Neural cell (in vitro differentiated cells): ENCODE measurements around the gene CFB. TPM values are rescaled to one million over a fixed set of nuclear protein-coding genes. Genes with fewer than 3 reads are reported as not detected.

Source experiments
- H2AFZ ChIP-seq: fragments of 200-600, 300-800 bp; sonication (generic), shearing (Covaris generic); 2 replicates; pipeline ENCODE4 v1.6.0; 2014; ENCODE audit warnings: low read depth, mild to moderate bottlenecking, antibody characterized with exemption, low read length, moderate library complexity
- H3F3A ChIP-seq: fragments of 200-600 bp; shearing (Covaris generic); 2 replicates; pipeline ENCODE4 v1.6.1; 2016; ENCODE audit warnings: mild to moderate bottlenecking, moderate library complexity, mixed read lengths, antibody characterized with exemption, low read length; ENCODE audit not compliant: insufficient read depth, poor library complexity, severe bottlenecking
- H3K27ac ChIP-seq: fragments of 200-600, 300-800 bp; sonication (generic), shearing (Covaris generic); 2 replicates; pipeline ENCODE4 v1.5.1; 2014; ENCODE audit warnings: mild to moderate bottlenecking, low read length, moderate library complexity
- H3K27me3 ChIP-seq: fragments of 300-800, 200-600 bp; sonication (generic), shearing (Covaris generic); 2 replicates; pipeline ENCODE4 v1.6.0; 2014; ENCODE audit warnings: mild to moderate bottlenecking, low read depth, low read length, moderate library complexity; ENCODE audit not compliant: insufficient read depth
- H3K36me3 ChIP-seq: fragments of 300-800, 200-600 bp; sonication (generic), shearing (Covaris generic); 2 replicates; pipeline ENCODE4 v1.5.1; 2014; ENCODE audit warnings: mild to moderate bottlenecking, antibody characterized with exemption, low read length, moderate library complexity; ENCODE audit not compliant: insufficient read depth
- H3K4me2 ChIP-seq: fragments of 300-800, 200-600 bp; sonication (generic), shearing (Covaris generic); 2 replicates; pipeline ENCODE4 v1.6.0; 2014; ENCODE audit warnings: mild to moderate bottlenecking, low read length
- H3K4me3 ChIP-seq: fragments of 300-800, 200-600 bp; sonication (generic), shearing (Covaris generic); 2 replicates; pipeline ENCODE4 v1.5.1; 2014; ENCODE audit warnings: mild to moderate bottlenecking, low read length, moderate library complexity
- H3K79me2 ChIP-seq: fragments of 200-600 bp; shearing (Covaris generic); replicated peaks from 2 replicates; pipeline ENCODE4 v1.6.0; 2014; ENCODE audit warnings: mild to moderate bottlenecking, low read length, moderate library complexity; ENCODE audit not compliant: insufficient read depth
- H3K9ac ChIP-seq: fragments of 300-800, 200-600 bp; sonication (generic), shearing (Covaris generic); 2 replicates; pipeline ENCODE4 v1.6.1; 2016; ENCODE audit warnings: mild to moderate bottlenecking, low read length, mixed read lengths
- H3K9me2 ChIP-seq: fragments of 200-600 bp; shearing (Covaris generic); 2 replicates; pipeline ENCODE4 v1.6.1; 2016; ENCODE audit warnings: mild to moderate bottlenecking, low read length, mixed read lengths; ENCODE audit not compliant: insufficient read depth
- H3K9me3 ChIP-seq: fragments of 200-600, 300-800 bp; sonication (generic), shearing (Covaris generic); 2 replicates; pipeline ENCODE4 v1.6.1; 2016; ENCODE audit warnings: mild to moderate bottlenecking, mixed run types, low read length, moderate library complexity, mixed read lengths
- H4K20me1 ChIP-seq: fragments of 200-600 bp; shearing (Covaris generic); 2 replicates; pipeline ENCODE4 v1.6.1; 2016; ENCODE audit warnings: mild to moderate bottlenecking, mixed run types; ENCODE audit not compliant: insufficient read depth
- EP300 ChIP-seq: fragments of 450-650 bp; conservative IDR thresholded peaks from 2 replicates; pipeline ENCODE4 v1.6.1; 2014; ENCODE audit warnings: antibody characterized with exemption, mild to moderate bottlenecking, moderate library complexity; ENCODE audit not compliant: poor library complexity, severe bottlenecking
- EZH2 ChIP-seq: fragments of 200-600, 300-800 bp; shearing (Covaris generic), sonication (generic); IDR thresholded peaks from 2 replicates; pipeline ENCODE4 v1.6.1; 2014; ENCODE audit warnings: antibody characterized with exemption, low read length, borderline replicate concordance, mild to moderate bottlenecking; ENCODE audit not compliant: insufficient read depth, poor library complexity, severe bottlenecking
- MXI1 ChIP-seq: fragments of 450-650 bp; conservative IDR thresholded peaks from 2 replicates; pipeline ENCODE4 v1.6.1; 2014; ENCODE audit warnings: antibody characterized with exemption, mild to moderate bottlenecking; ENCODE audit not compliant: poor library complexity, severe bottlenecking
- POLR2AphosphoS5 ChIP-seq: IDR thresholded peaks from 2 replicates; pipeline ENCODE4 v1.6.1; 2012
- RAD21 ChIP-seq: fragments of 450-650 bp; conservative IDR thresholded peaks from 2 replicates; pipeline ENCODE4 v1.6.1; 2014; ENCODE audit warnings: antibody characterized with exemption, mild to moderate bottlenecking, moderate library complexity
- SMC3 ChIP-seq: fragments of 450-650 bp; conservative IDR thresholded peaks from 2 replicates; pipeline ENCODE4 v1.6.1; 2014; ENCODE audit warnings: antibody characterized with exemption, mild to moderate bottlenecking, moderate library complexity; ENCODE audit not compliant: poor library complexity
- TAF1 ChIP-seq: IDR thresholded peaks from 2 replicates; pipeline ENCODE4 v1.6.1; 2012; ENCODE audit warnings: low read depth
- polyA plus RNA-seq: library from polyadenylated mRNA; depleted of rRNA; stranded (reverse); fragments of >200 nt; gene quantifications from 2 replicates; pipeline ENCODE4 v1.2.3, GENCODE V29; 2014
- TF ChIP-seq, protein P1 (sequence below): IDR thresholded peaks from 2 replicates; pipeline ENCODE4 v1.6.1; 2012; ENCODE audit warnings: borderline replicate concordance
- TF ChIP-seq, protein P2 (sequence below): fragments of 450-650 bp; IDR thresholded peaks from 2 replicates; pipeline ENCODE4 v1.5.1; 2014; ENCODE audit warnings: antibody characterized with exemption, mild to moderate bottlenecking, moderate library complexity; ENCODE audit not compliant: poor library complexity, severe bottlenecking

CFB gene
- polyA plus RNA-seq, 1 donor from 2014 or later: 0.97 TPM

DNA sequence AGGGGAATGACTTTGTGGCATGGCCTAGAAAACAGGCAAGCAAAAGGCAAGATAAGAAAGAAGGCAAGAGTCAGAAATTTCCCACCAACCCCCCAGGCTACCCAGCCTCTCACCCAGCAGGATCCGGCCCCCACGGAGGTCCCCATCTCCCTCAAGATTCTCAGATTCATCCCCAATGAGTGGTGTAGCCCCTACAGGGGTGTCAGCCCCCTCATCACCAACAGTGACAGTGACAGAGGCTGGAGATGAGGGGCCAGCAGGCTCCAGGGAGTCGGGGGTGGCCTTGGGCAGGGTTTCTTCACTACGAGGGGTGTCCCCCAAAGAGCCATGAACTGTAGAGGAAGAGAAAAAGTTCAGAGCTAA is 49.4 kb upstream of the CFB start:
- no peaks in the 10 kb centered on the region for H3K9me3 ChIP-seq
- H3K9me2 ChIP-seq: no peaks in the 10 kb centered on the region
- peak overlapping the region; percentile 98 for H3K4me3 ChIP-seq
- TF ChIP-seq TAF1 (no peak), MXI1 (no peak), EZH2 (no peak), SMC3 (no peak), EP300 (no peak), POLR2AphosphoS5 (no peak), RAD21 (no peak)
- TF ChIP-seq, protein P1, sequence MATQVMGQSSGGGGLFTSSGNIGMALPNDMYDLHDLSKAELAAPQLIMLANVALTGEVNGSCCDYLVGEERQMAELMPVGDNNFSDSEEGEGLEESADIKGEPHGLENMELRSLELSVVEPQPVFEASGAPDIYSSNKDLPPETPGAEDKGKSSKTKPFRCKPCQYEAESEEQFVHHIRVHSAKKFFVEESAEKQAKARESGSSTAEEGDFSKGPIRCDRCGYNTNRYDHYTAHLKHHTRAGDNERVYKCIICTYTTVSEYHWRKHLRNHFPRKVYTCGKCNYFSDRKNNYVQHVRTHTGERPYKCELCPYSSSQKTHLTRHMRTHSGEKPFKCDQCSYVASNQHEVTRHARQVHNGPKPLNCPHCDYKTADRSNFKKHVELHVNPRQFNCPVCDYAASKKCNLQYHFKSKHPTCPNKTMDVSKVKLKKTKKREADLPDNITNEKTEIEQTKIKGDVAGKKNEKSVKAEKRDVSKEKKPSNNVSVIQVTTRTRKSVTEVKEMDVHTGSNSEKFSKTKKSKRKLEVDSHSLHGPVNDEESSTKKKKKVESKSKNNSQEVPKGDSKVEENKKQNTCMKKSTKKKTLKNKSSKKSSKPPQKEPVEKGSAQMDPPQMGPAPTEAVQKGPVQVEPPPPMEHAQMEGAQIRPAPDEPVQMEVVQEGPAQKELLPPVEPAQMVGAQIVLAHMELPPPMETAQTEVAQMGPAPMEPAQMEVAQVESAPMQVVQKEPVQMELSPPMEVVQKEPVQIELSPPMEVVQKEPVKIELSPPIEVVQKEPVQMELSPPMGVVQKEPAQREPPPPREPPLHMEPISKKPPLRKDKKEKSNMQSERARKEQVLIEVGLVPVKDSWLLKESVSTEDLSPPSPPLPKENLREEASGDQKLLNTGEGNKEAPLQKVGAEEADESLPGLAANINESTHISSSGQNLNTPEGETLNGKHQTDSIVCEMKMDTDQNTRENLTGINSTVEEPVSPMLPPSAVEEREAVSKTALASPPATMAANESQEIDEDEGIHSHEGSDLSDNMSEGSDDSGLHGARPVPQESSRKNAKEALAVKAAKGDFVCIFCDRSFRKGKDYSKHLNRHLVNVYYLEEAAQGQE: no peak
- TF ChIP-seq, protein P2, sequence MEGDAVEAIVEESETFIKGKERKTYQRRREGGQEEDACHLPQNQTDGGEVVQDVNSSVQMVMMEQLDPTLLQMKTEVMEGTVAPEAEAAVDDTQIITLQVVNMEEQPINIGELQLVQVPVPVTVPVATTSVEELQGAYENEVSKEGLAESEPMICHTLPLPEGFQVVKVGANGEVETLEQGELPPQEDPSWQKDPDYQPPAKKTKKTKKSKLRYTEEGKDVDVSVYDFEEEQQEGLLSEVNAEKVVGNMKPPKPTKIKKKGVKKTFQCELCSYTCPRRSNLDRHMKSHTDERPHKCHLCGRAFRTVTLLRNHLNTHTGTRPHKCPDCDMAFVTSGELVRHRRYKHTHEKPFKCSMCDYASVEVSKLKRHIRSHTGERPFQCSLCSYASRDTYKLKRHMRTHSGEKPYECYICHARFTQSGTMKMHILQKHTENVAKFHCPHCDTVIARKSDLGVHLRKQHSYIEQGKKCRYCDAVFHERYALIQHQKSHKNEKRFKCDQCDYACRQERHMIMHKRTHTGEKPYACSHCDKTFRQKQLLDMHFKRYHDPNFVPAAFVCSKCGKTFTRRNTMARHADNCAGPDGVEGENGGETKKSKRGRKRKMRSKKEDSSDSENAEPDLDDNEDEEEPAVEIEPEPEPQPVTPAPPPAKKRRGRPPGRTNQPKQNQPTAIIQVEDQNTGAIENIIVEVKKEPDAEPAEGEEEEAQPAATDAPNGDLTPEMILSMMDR: no peak
- no peaks in the 10 kb centered on the region for H3K27me3 ChIP-seq
- H3K36me3 ChIP-seq: peaks cover 6% of the 10 kb centered on the region
- peak overlapping the region; percentile 87 for H3K9ac ChIP-seq
- H3K4me2 ChIP-seq: peak overlapping the region; percentile 57
- H3F3A ChIP-seq: no peaks in the 10 kb centered on the region
- H3K27ac ChIP-seq: peak overlapping the region; percentile 59
- peaks cover 35% of the 10 kb centered on the region for H3K79me2 ChIP-seq
- H2AFZ ChIP-seq: peak overlapping the region; percentile 3
- no peaks in the 10 kb centered on the region for H4K20me1 ChIP-seq

DNA sequence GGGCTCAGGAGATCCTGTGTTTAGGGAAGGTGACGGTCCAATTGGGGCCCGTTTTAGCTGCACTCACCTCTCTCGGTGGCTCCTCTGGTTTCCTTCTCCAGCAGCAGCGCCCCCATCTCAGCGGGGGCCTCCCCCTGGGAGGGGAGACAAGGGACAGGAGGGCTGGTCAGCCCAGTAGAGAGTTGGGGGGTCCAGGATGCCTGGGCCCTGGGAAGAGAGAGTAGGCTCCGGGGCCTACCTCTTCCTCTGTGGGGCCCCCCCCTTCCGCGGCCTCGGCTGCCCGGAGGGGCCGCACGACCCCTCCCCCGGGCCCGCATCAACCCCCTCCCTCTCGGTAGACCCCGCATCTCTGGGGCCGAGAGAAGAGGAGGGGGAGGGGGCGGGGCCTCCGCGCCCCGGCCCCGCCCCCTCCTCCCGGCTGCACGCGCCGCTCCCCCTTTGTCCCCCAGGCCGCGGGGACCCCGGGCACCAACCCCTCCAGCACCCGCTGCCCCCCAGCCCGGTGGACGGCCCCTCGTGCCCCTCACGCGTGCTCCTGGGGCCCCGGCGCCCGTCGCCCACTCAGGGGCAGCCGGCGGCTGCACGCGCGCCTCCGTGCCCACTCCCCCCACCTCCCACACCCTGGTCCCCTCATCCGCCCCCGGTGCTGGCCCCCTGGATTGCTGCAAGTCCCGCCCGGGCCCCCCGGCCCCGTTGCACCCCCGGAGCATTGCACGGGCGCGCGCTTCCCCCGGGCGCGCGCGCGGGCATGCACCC is 48.9 kb upstream of the CFB start:
- peak overlapping the region; percentile 57 for H3K4me2 ChIP-seq
- no peaks in the 10 kb centered on the region for H3F3A ChIP-seq
- no peaks in the 10 kb centered on the region for H3K9me2 ChIP-seq
- H3K36me3 ChIP-seq: peaks cover 6% of the 10 kb centered on the region
- H3K79me2 ChIP-seq: peaks cover 35% of the 10 kb centered on the region
- TF ChIP-seq, protein P1: no peak
- TF ChIP-seq EZH2: no peak
- peak overlapping the region; percentile 27 for H2AFZ ChIP-seq
- no peaks in the 10 kb centered on the region for H4K20me1 ChIP-seq
- peak overlapping the region; percentile 98 for H3K4me3 ChIP-seq
- no peaks in the 10 kb centered on the region for H3K9me3 ChIP-seq
- peak overlapping the region; percentile 87 for H3K9ac ChIP-seq
- H3K27me3 ChIP-seq: no peaks in the 10 kb centered on the region
- peak overlapping the region; percentile 59 for H3K27ac ChIP-seq
